DMS79 treated with DMSO at 0.1 percent for 48 hours (cell line): Measurements from ENCODE around the gene NTM.

ENCODE experiments used
- DNase-seq: peaks from one replicate; lab custom pipeline; 2025; lab: John Stamatoyannopoulos, UW

NTM gene

DNA sequence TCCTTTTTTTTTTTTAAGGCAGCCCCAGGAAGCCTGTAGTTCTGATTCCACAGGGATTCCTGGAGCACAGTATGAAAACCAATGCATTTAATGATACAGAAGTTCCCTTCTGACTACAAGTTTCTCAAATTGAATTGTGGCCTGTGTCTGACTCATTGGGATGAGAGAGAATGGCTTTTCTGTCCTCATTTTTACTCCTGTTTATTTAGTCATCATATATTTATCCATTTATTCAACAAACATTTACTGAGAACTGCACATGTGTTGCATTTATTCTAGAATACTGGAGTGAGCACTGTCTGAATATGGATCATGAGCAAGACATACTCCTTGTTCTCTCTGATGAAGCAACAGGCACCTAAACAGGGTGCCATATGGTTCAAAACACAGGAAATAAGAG, 231.2 kb downstream of the NTM start:
- DNase-seq = no peak

DNA sequence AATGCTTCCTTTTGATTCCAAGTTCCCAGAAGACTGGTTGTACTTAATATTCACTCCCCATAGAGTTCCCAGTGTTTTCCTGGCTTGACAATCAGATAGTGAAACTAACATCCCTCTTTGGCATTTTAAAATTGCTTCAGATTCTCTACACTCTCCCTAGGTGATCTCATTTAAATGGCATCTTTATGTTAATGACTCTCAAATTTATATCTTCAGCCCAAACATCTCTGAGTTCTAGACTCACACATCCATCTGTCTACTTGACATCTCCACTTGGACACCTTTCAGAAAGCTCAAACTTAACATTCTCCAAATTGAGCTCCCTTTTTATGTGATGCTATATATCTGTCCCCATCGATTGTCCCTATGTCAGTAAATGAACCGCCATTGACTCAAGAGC, 232.0 kb downstream of the NTM start:
- DNase-seq = no peak

DNA sequence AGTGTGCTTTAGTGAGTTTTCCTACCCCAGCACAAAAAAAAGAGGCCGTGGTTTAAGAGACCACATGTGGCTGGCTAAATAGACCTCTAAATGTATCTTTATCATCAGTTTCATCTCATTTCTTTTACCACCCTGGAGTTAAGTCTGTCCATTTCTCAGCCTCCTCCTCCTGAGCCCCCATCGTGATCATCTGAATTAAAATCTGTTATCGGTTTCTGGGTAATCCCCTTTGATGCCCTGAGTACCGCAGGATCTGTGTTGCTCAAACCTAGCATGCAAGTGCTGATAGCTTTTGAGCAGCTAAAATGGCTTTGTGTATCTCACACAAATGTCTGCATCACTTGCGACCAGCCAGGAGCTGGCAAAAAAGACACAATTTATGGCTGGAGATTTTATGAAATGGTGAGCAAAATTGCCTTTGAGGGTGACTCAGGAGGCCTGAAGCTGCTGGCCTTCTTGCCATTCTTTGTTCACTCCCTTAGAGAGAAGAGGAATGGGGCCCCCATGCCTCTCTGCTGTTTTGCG, 236.5 kb downstream of the NTM start:
- DNase-seq = no peak

DNA sequence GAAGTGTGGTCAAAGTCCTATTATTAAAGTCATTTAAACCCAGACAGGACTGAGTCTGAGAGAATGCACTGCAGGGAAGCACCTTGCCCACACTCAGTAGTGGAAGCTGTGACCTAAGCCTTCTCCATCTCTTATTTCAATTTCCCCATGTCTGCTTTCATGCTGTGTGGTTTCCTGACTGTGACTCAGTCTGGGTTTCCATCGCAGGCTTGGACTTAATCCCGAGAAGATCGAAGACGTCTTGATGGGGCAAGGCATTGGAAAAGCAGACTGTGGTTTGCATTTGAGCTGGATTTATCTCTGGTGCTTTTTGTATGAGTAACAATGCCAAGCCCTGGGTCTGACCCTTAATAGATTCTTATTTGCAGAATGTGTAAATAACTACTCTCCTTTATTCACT, 238.9 kb downstream of the NTM start:
- peak; percentile 86 for DNase-seq

DNA sequence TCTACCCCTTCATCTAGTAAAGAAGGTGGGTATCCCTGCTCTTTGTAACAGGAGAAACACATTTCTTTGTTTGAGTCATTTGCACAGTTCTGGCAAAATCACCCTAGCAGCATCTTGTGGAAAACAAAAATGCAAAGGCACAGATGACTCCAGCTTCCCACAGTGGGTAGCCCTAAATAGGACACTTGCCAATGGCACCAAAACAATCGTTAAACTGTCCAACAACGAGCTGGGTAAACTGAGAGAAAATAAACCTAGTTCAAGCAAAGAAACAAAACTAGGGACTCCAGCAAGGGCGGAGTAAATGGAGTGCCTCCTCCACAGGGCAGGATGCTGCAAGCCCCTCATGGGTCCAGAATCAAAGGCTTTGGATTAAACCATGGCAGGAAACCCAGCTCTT, 239.5 kb downstream of the NTM start:
- no peak for DNase-seq

DNA sequence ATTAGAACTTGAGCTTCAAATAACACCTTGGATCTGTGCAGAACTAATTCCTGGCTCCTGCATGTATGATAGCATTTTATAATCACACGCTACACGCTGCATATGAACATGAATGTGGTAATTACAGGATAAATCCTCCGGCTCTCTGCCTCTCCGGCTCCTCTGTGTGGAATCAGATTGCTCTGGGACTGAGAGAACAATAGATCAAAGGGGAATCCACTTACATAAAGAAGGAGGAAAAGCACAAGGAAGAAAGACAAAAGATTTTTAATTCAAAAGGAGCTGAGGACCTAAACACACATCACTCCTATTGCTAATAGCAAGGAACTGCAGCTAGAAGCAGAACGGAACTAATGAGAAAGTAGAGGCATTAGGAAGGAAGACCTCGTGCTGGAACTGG, 240.9 kb downstream of the NTM start:
- no peak for DNase-seq

DNA sequence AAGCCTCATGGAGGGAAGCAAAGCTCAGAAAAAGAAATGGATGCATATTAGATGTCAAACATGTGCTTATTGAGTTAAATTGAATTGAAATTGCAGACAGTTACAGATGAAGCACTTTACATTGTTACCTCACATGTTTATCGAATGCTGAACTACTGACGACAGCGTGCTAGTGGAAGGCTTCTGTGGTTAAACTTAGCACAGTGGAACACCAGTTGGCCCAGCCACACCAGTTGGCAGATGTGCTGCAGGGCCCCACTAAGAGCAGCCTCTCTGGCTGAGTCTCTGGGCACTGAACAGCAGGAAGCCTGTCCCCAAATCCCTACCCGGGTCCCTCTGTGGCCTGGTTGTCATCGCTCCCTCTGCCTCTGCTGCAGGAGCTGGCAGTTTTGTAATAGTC, 242.1 kb downstream of the NTM start:
- no peak for DNase-seq

DNA sequence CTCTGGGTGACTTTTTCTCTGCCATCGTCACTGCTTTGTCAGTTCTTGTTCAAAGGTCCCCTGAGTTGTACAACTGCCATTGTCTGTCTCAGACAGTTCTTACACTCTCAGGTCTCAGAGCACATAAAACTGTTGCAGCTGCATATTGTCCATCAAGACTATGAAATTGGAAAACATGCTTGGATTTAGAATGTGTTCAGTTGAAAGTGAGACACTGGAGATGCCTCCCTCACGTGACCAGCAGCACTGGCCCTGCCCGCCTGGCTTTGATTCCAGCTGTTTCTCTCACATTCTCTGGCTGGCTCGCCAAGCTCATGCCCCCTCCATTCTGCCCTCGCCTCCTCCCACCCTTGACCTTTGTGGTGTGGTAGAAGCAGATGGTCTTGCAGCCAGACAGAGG, 244.2 kb downstream of the NTM start:
- no peak for DNase-seq

DNA sequence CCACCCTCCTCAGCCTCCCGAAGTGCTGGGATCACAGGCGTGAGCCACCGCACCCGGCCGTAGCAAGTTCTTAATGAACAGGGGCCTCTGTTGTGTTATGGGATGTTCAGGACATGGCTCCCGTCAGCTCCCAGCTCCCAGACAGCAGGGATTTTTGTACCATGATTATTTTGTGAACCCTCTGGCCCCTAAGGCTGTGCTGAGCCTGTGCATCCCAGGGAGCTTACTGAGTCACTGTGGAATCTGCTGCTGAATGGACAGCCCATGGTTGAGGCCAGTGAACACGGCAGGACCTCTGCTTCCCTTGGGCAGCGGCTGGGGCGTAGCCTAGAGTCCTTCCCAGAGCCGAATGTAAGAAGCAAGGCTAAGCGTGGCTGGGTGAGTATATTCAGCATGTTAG, 245.2 kb downstream of the NTM start:
- DNase-seq = no peak

DNA sequence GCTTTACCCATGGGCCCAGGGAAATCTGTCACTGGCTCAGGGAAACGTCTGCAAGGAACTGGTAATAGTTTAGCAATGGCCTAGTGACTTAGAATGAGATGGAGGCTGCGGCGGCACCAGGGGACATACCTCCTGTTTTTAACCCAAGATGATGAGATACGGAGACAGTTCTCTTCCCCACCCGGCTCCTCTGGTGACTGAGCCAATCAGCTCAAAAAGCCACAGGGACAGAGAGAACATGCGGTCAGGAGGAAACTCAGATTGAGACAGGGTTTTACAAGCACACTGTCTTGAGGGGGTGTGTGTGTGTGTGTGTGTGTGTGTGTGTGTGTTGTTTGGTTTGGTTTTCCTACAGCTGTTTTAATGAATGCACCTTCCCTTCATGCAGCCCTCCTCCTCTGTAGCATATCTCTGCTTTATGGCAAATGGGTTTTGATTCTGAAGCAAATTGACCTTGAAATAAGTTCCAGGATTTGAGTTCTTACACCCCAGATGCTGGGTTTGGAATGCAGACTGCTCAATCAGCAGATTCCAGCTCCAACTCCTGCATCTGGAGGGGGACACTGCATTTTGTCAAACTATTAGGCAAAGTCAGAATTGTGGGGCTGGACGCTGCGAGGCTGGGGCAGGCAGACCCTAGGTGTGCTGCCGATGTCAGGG, 246.2 kb downstream of the NTM start:
- DNase-seq = no peak

DNA sequence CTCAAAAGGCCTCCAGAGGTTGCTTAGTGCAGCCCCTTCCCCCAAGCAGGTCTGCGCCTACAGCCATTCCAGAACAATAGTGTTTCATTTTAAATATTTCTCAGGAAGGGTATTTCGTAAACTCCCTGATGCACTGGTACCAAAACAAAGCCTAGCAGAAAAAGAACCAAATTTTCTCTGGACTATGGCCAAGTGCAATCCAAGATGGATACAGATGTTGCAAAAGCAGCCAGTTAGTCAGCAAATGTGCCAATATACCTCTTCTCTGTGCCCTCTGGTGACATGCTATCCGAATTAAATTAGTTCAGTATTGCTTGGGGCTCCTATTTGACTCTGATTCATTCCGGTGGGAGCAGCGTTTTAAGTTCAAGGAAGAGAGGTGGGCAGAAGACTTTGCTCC, 247.8 kb downstream of the NTM start:
- no peak for DNase-seq

DNA sequence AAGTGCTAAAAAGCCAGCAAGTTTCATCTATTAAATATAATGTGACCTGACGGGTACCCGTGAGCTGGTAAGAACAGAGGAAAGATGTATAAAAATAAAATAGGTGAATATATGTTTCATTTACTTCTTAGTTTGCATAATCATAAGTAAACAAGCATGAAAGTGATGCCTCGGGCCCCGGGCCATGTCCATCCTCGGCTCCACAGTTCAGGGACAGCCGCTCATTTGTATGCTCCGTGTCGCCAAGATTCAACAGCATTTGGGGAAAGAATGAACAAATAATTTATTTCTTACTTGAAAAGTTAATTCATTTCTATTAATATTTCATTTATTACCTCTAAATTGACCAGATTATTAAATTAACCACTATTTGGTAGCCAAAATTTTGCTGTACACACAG, 251.8 kb downstream of the NTM start:
- DNase-seq = no peak

DNA sequence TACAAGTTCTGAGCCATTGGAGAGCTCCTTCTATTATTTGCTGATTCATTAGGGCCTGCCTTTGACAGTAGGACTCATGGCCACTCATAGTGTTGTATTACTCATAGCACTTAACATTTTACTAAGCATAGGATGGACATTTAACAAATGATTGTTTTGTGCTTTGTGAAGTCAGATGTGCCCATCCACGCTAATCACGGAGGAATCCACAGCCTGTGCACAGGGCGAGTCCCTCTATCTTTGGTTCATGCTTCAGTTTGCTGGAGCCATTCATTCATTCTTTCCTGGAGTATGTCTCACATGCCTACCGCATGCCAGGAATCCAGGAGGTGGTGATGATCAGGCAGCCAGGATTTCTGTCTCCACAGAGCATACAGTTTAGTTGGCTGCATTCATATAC, 254.1 kb downstream of the NTM start:
- no peak for DNase-seq

DNA sequence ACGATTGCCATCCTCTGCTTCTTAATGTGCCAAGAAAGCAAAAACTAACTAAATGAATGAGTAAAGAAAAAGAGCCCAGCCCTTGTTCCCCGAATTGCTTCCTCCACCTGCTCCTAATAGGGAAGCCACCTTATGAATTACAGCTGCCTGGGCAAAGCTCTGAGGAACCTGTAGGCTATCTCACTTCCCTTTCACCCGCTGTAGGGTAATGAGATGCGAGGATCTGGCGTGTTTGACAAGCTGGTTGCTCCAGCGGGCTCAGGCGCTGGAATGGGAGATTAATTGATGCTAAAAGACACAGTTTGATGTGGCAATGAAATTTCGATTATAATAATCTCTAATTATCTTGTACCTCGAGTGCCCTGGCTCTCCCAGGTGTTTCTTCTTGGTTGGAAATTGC, 256.4 kb downstream of the NTM start:
- no peak for DNase-seq

DNA sequence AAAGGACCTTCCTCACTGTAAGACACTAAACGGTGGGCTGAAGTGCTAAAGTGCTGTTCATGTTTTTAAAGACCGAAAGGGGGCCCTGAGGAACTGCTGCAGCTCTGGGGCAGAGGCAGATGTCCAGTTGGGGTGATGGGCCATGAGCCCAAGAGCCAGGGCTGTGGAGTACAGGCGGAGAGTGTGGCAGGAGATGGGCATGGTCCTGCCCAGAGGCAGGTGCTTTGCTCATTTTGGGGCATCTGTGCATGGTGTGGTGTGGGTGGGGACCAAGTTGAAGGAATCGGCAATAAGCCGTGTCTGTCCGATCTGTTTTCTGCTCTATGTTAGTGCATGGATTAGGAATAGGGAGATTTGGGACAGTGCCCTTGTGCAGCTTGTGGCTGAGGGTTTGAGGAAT, 258.3 kb downstream of the NTM start:
- no peak for DNase-seq

DNA sequence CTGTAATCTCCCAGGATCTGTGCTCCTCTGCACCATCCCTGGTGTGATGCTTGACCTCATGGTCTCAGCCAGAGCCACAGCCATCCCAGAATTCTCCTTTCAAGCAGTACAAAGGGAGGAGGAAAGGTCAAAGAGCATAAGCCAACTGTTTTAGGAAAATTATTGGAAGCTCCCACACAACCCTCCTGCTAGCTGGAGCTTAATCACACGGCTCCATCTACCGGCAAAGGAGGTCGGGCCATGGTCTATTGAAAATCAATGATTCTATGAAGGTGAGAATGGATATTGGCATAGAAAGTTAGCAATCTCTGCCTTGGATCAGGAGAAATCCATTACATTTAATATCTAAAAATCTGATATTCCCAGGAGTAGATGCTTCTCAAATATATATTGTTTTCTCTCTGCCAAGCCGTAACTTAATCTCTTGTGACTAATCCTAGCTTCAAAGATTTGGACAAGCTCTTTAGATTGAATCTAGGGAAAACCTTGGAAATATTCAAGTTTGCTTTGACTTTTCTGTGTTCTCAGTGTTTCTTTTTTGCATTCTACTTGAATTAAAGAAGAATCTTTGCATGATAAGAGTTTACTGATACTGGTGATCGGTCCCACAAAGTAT, 259.6 kb downstream of the NTM start:
- no peak for DNase-seq

DNA sequence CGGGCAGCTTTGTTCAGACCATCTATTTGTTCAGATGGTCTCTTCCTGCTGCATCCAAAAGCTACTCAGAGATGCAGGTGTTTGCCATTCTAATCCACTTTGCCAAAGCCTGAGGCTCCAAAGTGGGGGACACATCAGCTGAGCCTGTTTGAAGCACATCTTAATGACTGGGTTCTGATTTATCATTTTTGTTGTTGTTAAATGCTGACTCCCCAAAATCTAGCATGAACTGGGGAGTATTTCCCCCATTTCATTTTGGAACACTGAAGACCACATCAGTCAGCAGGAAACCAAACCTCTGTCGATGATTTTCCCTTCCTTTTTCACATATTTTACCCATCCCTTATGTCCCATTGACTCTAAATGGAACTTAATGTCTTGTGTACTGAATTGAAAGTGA, 262.6 kb downstream of the NTM start:
- no peak for DNase-seq

DNA sequence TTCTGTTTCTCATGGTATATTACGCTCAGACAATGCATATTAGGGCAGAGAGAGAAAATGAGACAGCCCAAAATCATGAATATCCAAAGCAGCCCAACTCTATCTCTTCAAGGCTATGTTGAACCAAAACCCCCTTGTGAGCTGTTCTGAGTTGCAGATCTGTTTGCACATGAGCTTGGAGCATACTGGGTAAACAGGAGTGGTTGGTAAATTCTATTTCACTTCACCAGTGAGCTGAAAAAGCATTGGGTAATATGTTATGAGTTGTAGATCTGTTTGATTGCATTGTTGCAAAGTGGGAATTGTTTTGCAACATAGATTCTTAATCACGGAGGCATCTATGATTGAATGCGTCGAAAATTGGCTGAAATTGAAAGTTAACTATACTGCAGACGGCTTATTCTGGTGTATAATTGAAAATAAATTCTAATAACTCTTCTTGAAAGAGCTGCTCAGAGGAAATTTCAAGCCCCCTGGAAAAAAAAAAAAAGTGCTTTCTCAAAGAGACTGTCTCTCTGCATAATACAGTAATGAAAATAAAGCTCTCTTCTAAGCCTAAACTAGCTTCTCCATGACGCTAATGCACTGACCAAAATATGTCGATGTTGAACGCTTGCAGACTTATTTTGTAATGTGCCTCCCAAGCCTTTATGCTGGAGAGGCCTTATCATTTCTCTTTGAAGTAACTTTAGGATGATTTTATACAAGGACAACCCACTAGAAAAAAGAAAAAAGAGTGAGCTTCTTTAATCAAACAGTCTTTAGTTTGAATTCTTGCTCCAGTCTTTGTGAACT, 263.7 kb downstream of the NTM start:
- DNase-seq = no peak

DNA sequence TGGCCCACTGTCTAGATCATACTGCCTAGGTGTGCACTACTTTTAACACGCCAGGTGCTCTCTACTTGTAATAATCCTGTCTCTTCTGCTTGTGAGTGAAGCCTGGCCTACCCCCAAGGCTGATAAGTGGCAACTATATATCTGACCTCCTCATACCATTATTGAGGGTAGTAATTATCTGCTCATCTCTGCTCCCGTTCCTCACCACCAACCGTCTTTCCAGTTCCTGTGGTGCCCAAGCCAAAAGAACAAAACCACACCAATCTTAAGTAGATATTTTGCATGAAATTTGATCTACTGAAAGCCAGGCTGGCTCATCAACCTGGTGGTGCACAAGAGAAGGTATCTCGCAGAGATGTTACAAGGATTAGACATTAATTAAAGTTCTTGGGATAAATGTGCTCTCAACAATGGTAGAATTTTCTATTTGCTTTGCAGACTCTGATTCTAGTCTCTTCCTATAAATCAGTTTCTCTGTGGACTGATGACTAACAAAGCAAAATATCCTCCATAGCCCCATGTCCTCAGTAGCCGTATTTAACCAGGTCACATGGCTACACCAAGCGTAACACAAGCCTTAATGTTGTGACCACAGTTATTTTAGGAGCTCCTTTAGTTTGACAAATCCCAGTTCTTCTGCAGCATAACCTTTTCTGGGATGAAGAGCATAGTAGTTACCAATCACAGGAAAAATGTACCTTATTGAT, 267.2 kb downstream of the NTM start:
- peak; percentile 12 for DNase-seq

DNA sequence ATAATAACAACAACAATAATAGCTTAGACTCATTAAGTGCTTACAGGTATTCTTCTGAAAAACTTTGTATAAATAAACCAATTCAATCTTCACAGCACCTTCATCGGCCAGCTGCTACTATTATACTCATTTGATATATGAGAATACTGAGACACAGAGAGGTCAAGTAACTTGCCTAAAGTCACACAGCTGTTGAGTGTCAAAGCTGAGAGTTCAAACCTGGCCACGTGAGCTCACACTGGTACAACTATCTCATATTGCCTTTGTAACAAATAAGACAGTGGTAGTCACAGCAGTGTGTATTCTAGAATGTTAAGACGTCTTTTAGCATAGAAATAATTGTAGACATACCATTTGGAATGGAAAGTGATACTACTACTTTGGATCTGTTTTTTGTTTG, 268.5 kb downstream of the NTM start:
- DNase-seq = no peak

DNA sequence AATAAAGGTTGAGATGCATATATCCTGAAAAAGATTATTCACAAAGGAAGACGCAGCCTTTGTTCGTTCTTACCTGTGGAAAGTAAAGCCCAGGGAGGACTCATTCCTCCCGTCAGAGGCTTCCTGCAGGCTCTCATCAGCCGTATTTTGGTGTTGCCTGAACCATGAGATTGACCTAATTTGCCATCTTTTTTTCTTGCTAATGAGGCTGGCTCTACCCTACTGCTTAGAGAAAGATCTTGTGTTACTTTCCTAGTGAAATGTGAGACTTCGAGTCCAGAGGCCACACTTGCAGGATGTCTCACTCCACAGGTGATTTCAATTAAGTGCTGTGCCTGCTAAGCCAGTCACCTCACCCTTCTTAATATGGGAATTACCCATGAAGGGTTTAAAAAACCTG, 269.9 kb downstream of the NTM start:
- DNase-seq = no peak

DNA sequence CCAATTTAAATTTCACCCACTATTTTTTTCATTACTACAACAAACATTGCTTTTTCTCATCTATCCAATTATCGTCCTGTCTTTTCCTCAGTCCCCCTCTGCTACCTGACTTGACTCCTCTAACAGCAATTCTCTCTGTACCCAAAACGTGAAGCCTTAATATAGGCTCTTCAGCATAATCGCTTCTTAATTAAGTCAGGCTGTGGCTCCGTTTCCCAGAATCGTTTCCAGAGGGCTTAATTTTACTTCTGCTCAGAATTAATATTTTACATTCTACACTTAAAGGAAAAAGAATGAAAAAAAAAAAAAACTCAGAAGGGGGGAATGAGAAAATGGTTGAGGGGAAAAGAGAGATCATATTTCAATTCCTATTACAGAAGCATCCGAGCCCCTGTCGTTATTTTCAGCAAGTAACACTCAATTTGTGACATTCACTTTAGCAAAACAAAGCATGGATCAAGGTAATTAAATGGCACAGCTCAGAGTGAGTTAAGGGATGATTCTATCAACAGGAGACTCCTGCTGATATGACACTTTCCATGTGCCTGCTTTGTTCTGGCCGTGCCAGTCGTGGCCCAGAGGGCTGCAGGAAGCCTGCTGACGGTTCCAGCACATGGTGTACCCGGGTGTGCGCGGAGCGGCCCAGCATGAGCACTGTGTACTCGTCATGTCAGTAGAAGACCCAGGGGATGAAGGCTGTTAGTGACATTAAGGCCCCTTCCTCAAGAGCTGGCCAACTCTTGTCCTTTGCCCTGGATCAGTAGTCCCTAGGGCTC, 272.5 kb downstream of the NTM start:
- no peak for DNase-seq
